Measurements from ENCODE around the gene SPATS2.
A peak's percentile ranks its signal among the peaks of the same experiment; 100 is the strongest.

SPATS2 gene

GRCh38 chr12:49336645-49337584 lies 30.3 kb upstream of the SPATS2 start, which contains the start of gene C1QL4:
TSS of gene C1QL4 (minus strand) at chr12:49337188. CDS start at chr12:49336477, 711 bp downstream.
- peak; percentile 70 to 85 for DNase-seq

- DNase-seq, result no peak
Observed at GRCh38 chr12:49338830-49339463, 28.3 kb upstream of the SPATS2 start.

GRCh38 chr12:49339464-49339861 lies 27.8 kb upstream of the SPATS2 start:
- DNase-seq, result peak in 1 of 2 experiments; percentile 85

GRCh38 chr12:49340095-49340870 lies 27.0 kb upstream of the SPATS2 start:
- DNase-seq, result no peak

- no peak for DNase-seq
Observed at GRCh38 chr12:49340971-49341776, 26.1 kb upstream of the SPATS2 start.

GRCh38 chr12:49341777-49342065 lies 25.5 kb upstream of the SPATS2 start:
- no peak for DNase-seq

- DNase-seq, result no peak
Observed at GRCh38 chr12:49342066-49342913, 25.0 kb upstream of the SPATS2 start.

- DNase-seq, result no peak
Observed at GRCh38 chr12:49342914-49343731, 24.1 kb upstream of the SPATS2 start.

- DNase-seq, result no peak
Observed at GRCh38 chr12:49344486-49345050, 22.7 kb upstream of the SPATS2 start.

GRCh38 chr12:49345051-49345824 lies 22.0 kb upstream of the SPATS2 start:
- peak; percentile 53 to 82 for DNase-seq

- DNase-seq, result no peak
Observed at GRCh38 chr12:49345825-49346658, 21.2 kb upstream of the SPATS2 start.

- no peak for DNase-seq
Observed at GRCh38 chr12:49346659-49347310, 20.5 kb upstream of the SPATS2 start, which contains the start of gene DNAJC22. TSS of gene DNAJC22 (plus strand) at chr12:49346888. CDS start at chr12:49348873, 1,985 bp downstream.

- peak; percentile 54 to 89 for DNase-seq
Observed at GRCh38 chr12:49347311-49348193, 19.7 kb upstream of the SPATS2 start.

GRCh38 chr12:49348781-49349180 lies 18.5 kb upstream of the SPATS2 start:
- DNase-seq, result no peak

GRCh38 chr12:49349266-49349665 lies 18.0 kb upstream of the SPATS2 start:
- no peak for DNase-seq

- DNase-seq, result no peak
Observed at GRCh38 chr12:49352351-49352750, 14.9 kb upstream of the SPATS2 start.

GRCh38 chr12:49355913-49356312 lies 11.3 kb upstream of the SPATS2 start:
- no peak for DNase-seq
